Measurements from ENCODE around the gene CRACDL. TPM values are rescaled to one million over a fixed set of nuclear protein-coding genes. Genes with fewer than 3 reads are reported as not detected.

CRACDL gene
- total RNA-seq, 4 donors from 2014 or later, result 10.9 to 22.6 (median 14.0) TPM

- H3K4me3 ChIP-seq (ENCODE audit: low read depth, poor library complexity, severe bottlenecking), result peak overlapping the region; percentile 18
- no peak for TF ChIP-seq POLR2A (IDR thresholded peaks at IDR 0.05)
- TF ChIP-seq, protein P1, sequence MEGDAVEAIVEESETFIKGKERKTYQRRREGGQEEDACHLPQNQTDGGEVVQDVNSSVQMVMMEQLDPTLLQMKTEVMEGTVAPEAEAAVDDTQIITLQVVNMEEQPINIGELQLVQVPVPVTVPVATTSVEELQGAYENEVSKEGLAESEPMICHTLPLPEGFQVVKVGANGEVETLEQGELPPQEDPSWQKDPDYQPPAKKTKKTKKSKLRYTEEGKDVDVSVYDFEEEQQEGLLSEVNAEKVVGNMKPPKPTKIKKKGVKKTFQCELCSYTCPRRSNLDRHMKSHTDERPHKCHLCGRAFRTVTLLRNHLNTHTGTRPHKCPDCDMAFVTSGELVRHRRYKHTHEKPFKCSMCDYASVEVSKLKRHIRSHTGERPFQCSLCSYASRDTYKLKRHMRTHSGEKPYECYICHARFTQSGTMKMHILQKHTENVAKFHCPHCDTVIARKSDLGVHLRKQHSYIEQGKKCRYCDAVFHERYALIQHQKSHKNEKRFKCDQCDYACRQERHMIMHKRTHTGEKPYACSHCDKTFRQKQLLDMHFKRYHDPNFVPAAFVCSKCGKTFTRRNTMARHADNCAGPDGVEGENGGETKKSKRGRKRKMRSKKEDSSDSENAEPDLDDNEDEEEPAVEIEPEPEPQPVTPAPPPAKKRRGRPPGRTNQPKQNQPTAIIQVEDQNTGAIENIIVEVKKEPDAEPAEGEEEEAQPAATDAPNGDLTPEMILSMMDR (IDR thresholded peaks at IDR 0.05), result no peak
- 72% methylated on average over 10 of the region's 117 CpGs; no CpG with 5 or more reads in 1 of the 2 donors for WGBS, 2 donors
- DNase-seq (ENCODE audit: low spot score in 2 of 2), result peak in 1 of 2 donors; percentile 88
- intact Hi-C loops (cut with DNase I; ENCODE audit: low total_unique reads), result no loop called here
Measured at GRCh38 chr2:98822301-98823164, 113.5 kb downstream of the CRACDL start.

DNA sequence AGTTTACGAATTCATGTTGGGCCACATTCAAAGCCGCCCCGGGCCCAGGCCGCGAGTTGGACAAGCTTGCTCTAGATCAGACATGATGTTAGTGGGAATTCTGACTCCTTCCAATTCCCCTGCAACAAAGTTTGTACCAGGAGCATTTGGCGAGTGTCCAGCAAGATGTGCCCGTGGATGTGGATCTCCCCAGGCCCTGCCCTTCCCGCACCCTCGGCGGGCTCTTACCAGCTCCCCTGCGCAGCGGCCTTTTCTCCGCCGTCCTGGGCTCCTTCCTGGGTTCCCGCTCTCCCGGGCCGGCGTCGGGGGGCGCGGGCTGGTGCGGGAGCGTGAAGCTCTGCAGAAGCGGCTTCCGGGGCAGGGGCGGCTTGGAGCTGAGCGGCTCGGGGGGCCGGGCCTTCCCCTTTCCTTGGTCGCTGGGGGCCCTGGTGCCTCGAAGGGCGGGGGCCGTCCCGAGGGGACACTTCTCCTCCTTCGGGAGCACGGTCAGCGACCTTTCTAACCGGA, 114.3 kb downstream of the CRACDL start:
- H3K4me3 ChIP-seq (ENCODE audit: low read depth, poor library complexity, severe bottlenecking), result no peak overlapping the region
- 93 to 94% methylated on average over 24 to 38 of the region's 38 CpGs for WGBS, 2 donors
- DNase-seq (ENCODE audit: low spot score in 2 of 2), result peak; percentile 12 to 81
- intact Hi-C loops (cut with DNase I; ENCODE audit: low total_unique reads), result no loop called here
- no peak for TF ChIP-seq POLR2A (IDR thresholded peaks at IDR 0.05)

- 58 to 64% methylated on average over 5 of the region's 5 CpGs for WGBS, 2 donors
- no peak overlapping the region for H3K4me3 ChIP-seq (ENCODE audit: low read depth, poor library complexity, severe bottlenecking)
- TF ChIP-seq, protein P1 (IDR thresholded peaks at IDR 0.05), result no peak
- TF ChIP-seq POLR2A (IDR thresholded peaks at IDR 0.05), result no peak
- intact Hi-C loops (cut with DNase I; ENCODE audit: low total_unique reads), result loop anchor here (10.0 kb wide), 1 partner anchor 946 kb away; no protein-coding TSS in a partner anchor
- DNase-seq (ENCODE audit: low spot score in 2 of 2), result peak in 1 of 2 donors; percentile 2
Measured at GRCh38 chr2:98819231-98819766, 116.7 kb downstream of the CRACDL start.

DNA sequence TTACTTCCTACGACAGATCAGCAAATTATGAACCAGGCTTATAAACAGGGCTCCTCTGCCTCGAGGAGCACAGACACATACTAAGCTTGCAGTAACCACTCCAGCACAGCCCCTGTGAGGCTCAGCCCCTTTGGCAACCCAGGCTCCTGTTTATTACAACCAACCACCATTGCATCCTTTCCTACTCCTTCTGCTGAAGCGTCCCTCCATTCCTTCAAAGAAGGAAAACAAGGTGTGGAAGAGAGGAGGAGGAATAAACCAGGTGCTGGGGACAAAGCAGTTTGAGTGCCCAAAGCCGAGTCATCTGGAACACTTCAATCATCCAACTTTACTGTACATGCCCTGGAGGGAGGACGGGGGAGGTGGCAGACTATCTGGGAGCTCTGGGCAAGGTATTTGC, 117.9 kb downstream of the CRACDL start:
- no peak for TF ChIP-seq POLR2A (IDR thresholded peaks at IDR 0.05)
- TF ChIP-seq, protein P1 (IDR thresholded peaks at IDR 0.05), result no peak
- 66 to 67% methylated on average over 5 of the region's 5 CpGs for WGBS, 2 donors
- intact Hi-C loops (cut with DNase I; ENCODE audit: low total_unique reads), result loop anchor here (10.0 kb wide), 1 partner anchor 947 kb away; no protein-coding TSS in a partner anchor
- H3K4me3 ChIP-seq (ENCODE audit: low read depth, poor library complexity, severe bottlenecking), result no peak overlapping the region
- peak in 1 of 2 donors; percentile 32 for DNase-seq (ENCODE audit: low spot score in 2 of 2)

GRCh38 chr2:98816281-98816680, 119.7 kb downstream of the CRACDL start:
- intact Hi-C loops (cut with DNase I; ENCODE audit: low total_unique reads), result loop anchor here (10.0 kb wide), 1 partner anchor 949 kb away; no protein-coding TSS in a partner anchor
- H3K4me3 ChIP-seq (ENCODE audit: low read depth, poor library complexity, severe bottlenecking), result no peak overlapping the region
- WGBS, 2 donors, result 88 to 91% methylated on average over 3 of the region's 3 CpGs

More at GRCh38 chr2:98816281-98816680, 119.7 kb downstream of the CRACDL start:
- TF ChIP-seq, protein P1 (IDR thresholded peaks at IDR 0.05), result no peak
- TF ChIP-seq POLR2A (IDR thresholded peaks at IDR 0.05), result no peak
- peak in 1 of 2 donors; percentile 29 for DNase-seq (ENCODE audit: low spot score in 2 of 2)
